HL-60/S4 treated with retinoic acid at 250 ng/mL for 4 days and 3 days (cell line): ENCODE results near the gene HECTD2.

Source experiments
- in situ Hi-C: fragments of 300-500 bp; cut with MboI; formaldehyde crosslinking; loops from 2 replicates; pipeline ENCODE4 v1.7.0; 2022; ENCODE audit warnings: low sequenced_read_pairs

HECTD2 gene

GRCh38 chr10:91562839-91563581 is 152.9 kb downstream of the HECTD2 start:
- in situ Hi-C loops = no loop called here

DNA sequence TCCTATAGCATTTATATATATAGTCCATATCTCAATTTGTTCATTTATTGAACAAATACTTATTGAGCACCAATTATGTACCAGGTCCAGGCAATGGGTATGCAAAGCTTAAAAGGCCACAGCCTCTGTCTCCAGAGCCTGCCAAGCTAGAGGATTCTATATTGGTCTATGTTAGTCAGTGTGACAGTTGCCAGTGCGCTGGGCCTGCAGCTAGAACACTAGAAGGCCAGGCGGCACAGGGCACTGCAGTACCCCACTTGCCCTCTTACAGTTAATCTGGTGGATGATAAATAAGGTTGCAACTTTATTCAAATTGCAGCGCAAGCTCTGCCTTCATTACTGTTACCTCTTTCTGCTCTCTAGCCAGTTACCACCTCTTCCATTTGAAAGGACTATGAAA is 153.9 kb downstream of the HECTD2 start:
- in situ Hi-C loops = no loop called here
